IMR-90 (cell line): ENCODE results near the gene PTPN3. TPM values are rescaled to one million over a fixed set of nuclear protein-coding genes. Genes with fewer than 3 reads are reported as not detected.

ENCODE experiments used
- ATAC-seq: fragments of 200-7000 bp; cut with Tn5 transposase; 2 replicates; pipeline ENCODE4 v1.9.1; 2020; ENCODE audit warnings: low read depth, mild to moderate bottlenecking, moderate library complexity
- BruUV-seq: library from RNA; stranded (reverse); fragments of 400-500 nt; replicated peaks from 2 replicates; lab custom pipeline; 2021; lab: Mats Ljungman, UMichigan
- CTCF ChIA-PET: fragments of 300-600 bp; formaldehyde crosslinking; extraction: SDS; loops from one replicate; lab custom pipeline; 2021; ENCODE audit warnings: antibody characterized with exemption; lab: Yijun Ruan, JAX
- POLR2A ChIA-PET: fragments of 300-600 bp; sonication (Branson Sonifier 250); formaldehyde crosslinking; loops from one replicate; lab custom pipeline; 2022; ENCODE audit warnings: antibody characterized with exemption; ENCODE audit not compliant: unreplicated experiment; lab: Charles Lee
- DNase-seq: peaks from one replicate; pipeline ENCODE4 v3.0.0; 2013
- H2AFZ ChIP-seq: replicated peaks from 2 replicates; pipeline ENCODE3; 2013; ENCODE audit warnings: low read length, mild to moderate bottlenecking; ENCODE audit not compliant: poor library complexity
- H2AK5ac ChIP-seq: 2 replicates; pipeline ENCODE4 v1.6.1; 2013; ENCODE audit warnings: low read depth, low read length, inconsistent platforms
- H2AK9ac ChIP-seq: replicated peaks from 2 replicates; pipeline ENCODE3; 2013; ENCODE audit warnings: mild to moderate bottlenecking, low read depth, low read length, moderate library complexity; ENCODE audit not compliant: poor library complexity
- H2BK120ac ChIP-seq: 2 replicates; pipeline ENCODE4 v1.6.1; 2013; ENCODE audit warnings: low read depth, low read length, inconsistent platforms
- H2BK15ac ChIP-seq: 3 replicates; pipeline ENCODE4 v1.6.1; 2013; ENCODE audit warnings: low read depth, low read length, inconsistent platforms
- H2BK20ac ChIP-seq: 2 replicates; pipeline ENCODE4 v1.6.1; 2013; ENCODE audit warnings: low read depth, mild to moderate bottlenecking, inconsistent platforms, low read length, moderate library complexity
- H2BK5ac ChIP-seq: 2 replicates; pipeline ENCODE4 v1.6.1; 2013; ENCODE audit warnings: mild to moderate bottlenecking, low read depth, low read length, inconsistent platforms; ENCODE audit not compliant: poor library complexity, severe bottlenecking
- H3K14ac ChIP-seq: replicated peaks from 2 replicates; pipeline ENCODE4 v1.6.1; 2013; ENCODE audit warnings: low read depth, low read length, inconsistent platforms
- H3K18ac ChIP-seq: 2 replicates; pipeline ENCODE4 v1.6.1; 2013; ENCODE audit warnings: low read depth, low read length, control low read depth
- H3K23ac ChIP-seq: 2 replicates; pipeline ENCODE4 v1.6.1; 2013; ENCODE audit warnings: low read depth, low read length, inconsistent platforms
- H3K27ac ChIP-seq: 2 replicates; pipeline ENCODE4 v1.5.1; 2013; ENCODE audit warnings: mild to moderate bottlenecking, control low read depth, low read length; ENCODE audit not compliant: insufficient read depth
- H3K27me3 ChIP-seq: 2 replicates; pipeline ENCODE4 v1.6.1; 2013; ENCODE audit warnings: low read length; ENCODE audit not compliant: control insufficient read depth, insufficient read depth
- H3K36me3 ChIP-seq: 2 replicates; pipeline ENCODE4 v1.6.1; 2013; ENCODE audit warnings: low read length, mixed read lengths; ENCODE audit not compliant: control insufficient read depth, insufficient read depth
- H3K4ac ChIP-seq: 2 replicates; pipeline ENCODE4 v1.6.1; 2013; ENCODE audit warnings: low read depth, low read length, inconsistent platforms
- H3K4me1 ChIP-seq: 2 replicates; pipeline ENCODE4 v1.6.1; 2013; ENCODE audit warnings: low read length, mixed read lengths; ENCODE audit not compliant: control insufficient read depth, insufficient read depth
- H3K4me2 ChIP-seq: 2 replicates; pipeline ENCODE4 v1.6.1; 2013; ENCODE audit warnings: low read depth, mild to moderate bottlenecking, control low read depth, low read length, moderate library complexity
- H3K4me3 ChIP-seq: 2 replicates; pipeline ENCODE4 v1.5.1; 2013; ENCODE audit warnings: low read depth, mild to moderate bottlenecking, control low read depth, low read length, moderate library complexity; ENCODE audit not compliant: insufficient read depth
- H3K56ac ChIP-seq: 2 replicates; pipeline ENCODE4 v1.6.1; 2013; ENCODE audit warnings: low read length, inconsistent platforms; ENCODE audit not compliant: insufficient read depth; ENCODE audit errors: extremely low read depth
- H3K79me1 ChIP-seq, 2 experiments: 2 replicates each; pipeline ENCODE4 v1.6.1; 2013; ENCODE audit warnings: low read length in 2 of 2, inconsistent platforms in 1 of 2, low read depth in 1 of 2
- H3K9ac ChIP-seq: 2 replicates; pipeline ENCODE4 v1.6.1; 2013; ENCODE audit warnings: low read depth, low read length, control low read depth
- H3K9me1 ChIP-seq: 2 replicates; pipeline ENCODE4 v1.6.1; 2013; ENCODE audit warnings: low read length, inconsistent platforms; ENCODE audit not compliant: insufficient read depth
- H3K9me3 ChIP-seq: 2 replicates; pipeline ENCODE4 v1.6.1; 2013; ENCODE audit warnings: low read length; ENCODE audit not compliant: control insufficient read depth, insufficient read depth
- H4K20me1 ChIP-seq: 2 replicates; pipeline ENCODE4 v1.6.1; 2013; ENCODE audit warnings: low read length, inconsistent platforms; ENCODE audit not compliant: insufficient read depth
- H4K5ac ChIP-seq: 2 replicates; pipeline ENCODE4 v1.6.1; 2013; ENCODE audit warnings: mild to moderate bottlenecking, low read depth, low read length, control low read depth
- H4K8ac ChIP-seq, 2 experiments: 2 replicates each; pipeline ENCODE4 v1.6.1; 2013; ENCODE audit warnings: low read depth in 2 of 2, low read length in 2 of 2, control low read depth in 1 of 2, inconsistent platforms in 1 of 2
- H4K91ac ChIP-seq: 2 replicates; pipeline ENCODE4 v1.6.1; 2013; ENCODE audit warnings: low read depth, low read length, inconsistent platforms; ENCODE audit not compliant: insufficient read depth
- SMC3 ChIP-seq: fragments of 150-350 bp; IDR thresholded peaks from 2 replicates; pipeline ENCODE4 v1.6.1; 2016; ENCODE audit warnings: low read depth, mild to moderate bottlenecking, antibody characterized with exemption, low read length, moderate library complexity
- WGBS, 2 experiments: methylation state at CpG; one replicate each; pipeline versions ENCODE4 v1.1.5 to v1.1.7; 2013; ENCODE audit warnings: missing lambda C conversion rate in 2 of 2; ENCODE audit not compliant: insufficient read length in 1 of 2; ENCODE audit errors: extremely low coverage in 2 of 2; 5-methylcytosine and 5-hydroxymethylcytosine counted together
- dilution Hi-C: fragments of 300-500 bp; cut with HindIII; formaldehyde crosslinking; loops from one replicate; pipeline ENCODE4 v1.14.3; 2018; ENCODE audit warnings: low sequenced_read_pairs; ENCODE audit not compliant: unreplicated experiment
- in situ Hi-C: fragments of 300-500 bp; cut with MboI; formaldehyde crosslinking; loops from 3 replicates; pipeline ENCODE4 v1.14.3; 2019; ENCODE audit warnings: low sequenced_read_pairs, inconsistent platforms, mixed read lengths
- intact Hi-C: fragments of 100-400 bp; cut with micrococcal nuclease; formaldehyde crosslinking; loops from 2 replicates; pipeline ENCODE4 v1.10.0; 2022
- polyA plus RNA-seq, 3 experiments: library from polyadenylated mRNA; depleted of rRNA; stranded (reverse); fragments of >200 nt; gene quantifications; 2 replicates each; pipeline ENCODE4 v1.2.3, GENCODE V29; 2012; ENCODE audit warnings: low replicate concordance in 1 of 3
- total RNA-seq: library from RNA; depleted of rRNA; stranded (reverse); fragments of >200 nt; gene quantifications from 2 replicates; pipeline ENCODE4 v1.2.3, GENCODE V29; 2012

Gene PTPN3
- total and polyA plus RNA-seq, 2 of the 4 experiments (the other 2 are of a cell fraction), result 0.72 to 0.89 TPM

DNA sequence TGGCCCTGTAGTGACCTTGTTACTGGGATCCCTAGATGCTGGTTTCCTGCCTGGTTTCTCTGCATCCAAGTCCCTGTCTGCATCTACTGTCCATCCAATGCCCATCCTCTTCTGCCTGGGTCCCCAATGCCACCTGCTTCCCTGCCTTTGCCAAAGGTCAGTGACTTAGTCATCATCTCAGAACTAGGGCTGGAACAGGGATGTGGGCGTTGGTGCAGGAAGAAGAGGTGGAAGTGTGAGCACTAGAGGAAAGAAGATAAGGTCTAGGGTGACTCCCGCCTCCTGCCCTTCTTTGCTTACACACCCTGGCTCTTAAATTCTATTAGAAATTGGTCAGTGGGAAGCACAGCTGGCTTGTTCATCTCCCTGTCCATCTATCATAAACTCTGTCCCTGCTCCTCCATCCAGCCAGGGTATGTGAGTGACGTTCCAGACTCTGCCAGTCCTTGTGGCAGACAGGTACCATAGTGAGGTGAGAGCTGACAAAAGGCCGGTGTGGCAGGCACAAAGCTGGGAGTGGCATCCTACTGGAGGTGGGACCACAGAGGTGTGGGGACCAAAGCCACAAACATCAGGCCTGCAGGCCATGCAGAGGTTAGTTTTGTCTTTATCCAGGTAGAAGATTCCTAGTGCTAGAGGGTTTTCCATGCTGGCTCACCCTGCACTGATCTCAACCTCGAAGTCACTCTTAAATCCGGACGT is 9.2 kb downstream of the PTPN3 start:
- no peaks in the 10 kb centered on the region for H3K36me3 ChIP-seq
- no peak overlapping the region for H3K4me2 ChIP-seq
- no peaks in the 10 kb centered on the region for H3K4me1 ChIP-seq
- no peak overlapping the region for H2BK120ac ChIP-seq
- ATAC-seq (no peak), DNase-seq (no peak)
- H4K8ac ChIP-seq, result no peak overlapping the region
- no peak overlapping the region for H4K91ac ChIP-seq
- no peak overlapping the region for H2BK15ac ChIP-seq
- no peak overlapping the region for H2BK5ac ChIP-seq
- H3K56ac ChIP-seq, result no peak overlapping the region
- no peak overlapping the region for H4K5ac ChIP-seq
- no TSS peak for BruUV-seq
- no peaks in the 10 kb centered on the region for H3K9me3 ChIP-seq
- ChIA-PET POLR2A (no interaction called here), CTCF (no interaction called here)
- H3K27ac ChIP-seq, result no peak overlapping the region
- H3K14ac ChIP-seq, result no peak overlapping the region
- dilution Hi-C loops, result no loop called here
- H2BK20ac ChIP-seq, result no peak overlapping the region
- H2AFZ ChIP-seq, result no peak overlapping the region
- H3K9me1 ChIP-seq, result no peaks in the 10 kb centered on the region; the same call in 1 of the 2 replicates
- no peak overlapping the region for H3K4me3 ChIP-seq
- TF ChIP-seq SMC3, result no peak
- no peak overlapping the region for H3K4ac ChIP-seq
- intact Hi-C loops, result no loop called here
- no peak overlapping the region for H2AK9ac ChIP-seq
- H3K9ac ChIP-seq, result no peak overlapping the region
- H3K23ac ChIP-seq, result no peak overlapping the region
- in situ Hi-C loops, result no loop called here
- peaks cover 6% of the 10 kb centered on the region; the same call in 1 of the 2 replicates for H3K27me3 ChIP-seq
- H4K20me1 ChIP-seq, result no peaks in the 10 kb centered on the region
- no peaks in the 10 kb centered on the region; a peak in 1 of 4 replicates for H3K79me1 ChIP-seq
- H2AK5ac ChIP-seq, result no peak overlapping the region
- no CpG with 5 or more reads among the region's 7 CpGs for WGBS, 2 experiments
- no peak overlapping the region for H3K18ac ChIP-seq
